ENCODE measurements around the gene SPON1.
"Not testable (repeated sequence)": the region's sequence is repeated elsewhere in the genome, so short reads cannot be mapped to it uniquely, and the experiment has no call there.

Gene SPON1

DNA sequence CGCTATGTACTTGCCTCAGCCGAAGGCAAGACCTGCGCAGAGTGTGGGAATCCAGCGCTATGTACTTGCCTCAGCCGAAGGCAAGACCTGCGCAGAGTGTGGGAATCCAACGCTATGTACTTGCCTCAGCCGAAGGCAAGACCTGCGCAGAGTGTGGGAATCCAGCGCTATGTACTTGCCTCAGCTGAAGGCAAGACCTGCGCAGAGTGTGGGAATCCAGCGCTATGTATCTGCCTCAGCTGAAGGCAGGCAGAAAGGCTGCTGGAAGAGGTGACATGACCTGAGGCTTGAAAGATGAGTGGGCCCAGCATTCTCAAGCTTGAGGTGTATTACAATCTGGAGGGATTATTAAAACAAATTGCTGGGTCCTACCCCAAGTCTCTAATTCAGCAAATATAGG, 290.0 kb downstream of the SPON1 start:
- not testable (repeated sequence) for DNase-seq

DNA sequence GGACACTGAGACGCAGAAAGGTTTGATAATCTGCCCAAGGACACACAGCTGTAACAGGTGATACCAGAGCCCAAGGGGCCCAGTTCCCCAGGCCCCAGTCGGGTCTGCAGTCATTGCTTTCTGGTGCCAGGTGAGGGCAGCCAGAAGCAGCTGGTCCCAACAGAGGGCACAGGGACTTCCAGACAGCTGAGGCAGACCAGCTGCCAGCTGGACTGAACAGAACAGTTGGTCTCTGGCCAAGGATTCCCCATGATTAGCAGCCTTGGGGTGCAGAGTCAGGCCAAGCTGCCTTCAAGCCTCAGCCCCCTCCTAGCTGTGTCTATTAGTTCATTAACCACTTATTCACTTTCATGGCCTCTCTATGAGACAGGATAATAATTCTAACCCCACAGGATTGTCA, 290.9 kb downstream of the SPON1 start:
- no peak for DNase-seq

GRCh38 chr11:14253840-14254239, 291.3 kb downstream of the SPON1 start:
- DNase-seq = no peak

GRCh38 chr11:14254533-14255237, 292.2 kb downstream of the SPON1 start:
- no peak for DNase-seq

GRCh38 chr11:14255238-14255534, 292.7 kb downstream of the SPON1 start:
- DNase-seq = no peak

DNA sequence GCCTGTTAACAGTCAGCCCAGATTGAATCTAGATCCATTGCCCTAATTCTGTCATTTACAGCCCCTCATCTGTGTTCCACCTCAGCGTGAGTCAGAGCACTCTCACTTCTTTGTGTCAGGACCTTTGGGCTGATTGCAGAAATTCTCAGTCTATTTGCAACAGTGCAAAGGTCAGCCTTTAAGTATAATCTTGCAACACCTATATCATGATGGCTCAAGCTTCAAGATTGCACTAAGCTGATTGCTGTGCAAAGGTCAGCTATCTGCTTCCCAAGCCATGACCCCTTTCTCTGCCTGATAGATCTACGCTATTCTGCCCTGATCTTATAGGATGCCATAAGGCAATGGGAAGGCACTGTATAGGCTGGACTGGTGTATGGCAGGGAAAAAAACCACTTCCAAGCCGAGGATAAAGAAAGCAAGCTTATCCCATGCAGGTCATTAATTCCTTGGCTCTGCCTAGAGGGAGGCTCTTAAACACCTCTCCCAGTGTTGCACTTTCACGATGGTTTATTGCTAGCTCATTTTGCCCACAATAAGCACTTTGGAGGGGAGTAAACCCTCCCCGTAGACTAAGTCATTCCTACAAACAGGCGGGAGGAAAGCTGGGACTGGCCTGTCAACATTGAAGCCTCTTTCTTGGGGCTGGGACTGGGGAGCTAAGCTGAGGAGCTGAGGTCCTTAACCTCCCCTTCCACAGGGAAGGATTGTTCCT, 295.9 kb downstream of the SPON1 start:
- DNase-seq = no peak

DNA sequence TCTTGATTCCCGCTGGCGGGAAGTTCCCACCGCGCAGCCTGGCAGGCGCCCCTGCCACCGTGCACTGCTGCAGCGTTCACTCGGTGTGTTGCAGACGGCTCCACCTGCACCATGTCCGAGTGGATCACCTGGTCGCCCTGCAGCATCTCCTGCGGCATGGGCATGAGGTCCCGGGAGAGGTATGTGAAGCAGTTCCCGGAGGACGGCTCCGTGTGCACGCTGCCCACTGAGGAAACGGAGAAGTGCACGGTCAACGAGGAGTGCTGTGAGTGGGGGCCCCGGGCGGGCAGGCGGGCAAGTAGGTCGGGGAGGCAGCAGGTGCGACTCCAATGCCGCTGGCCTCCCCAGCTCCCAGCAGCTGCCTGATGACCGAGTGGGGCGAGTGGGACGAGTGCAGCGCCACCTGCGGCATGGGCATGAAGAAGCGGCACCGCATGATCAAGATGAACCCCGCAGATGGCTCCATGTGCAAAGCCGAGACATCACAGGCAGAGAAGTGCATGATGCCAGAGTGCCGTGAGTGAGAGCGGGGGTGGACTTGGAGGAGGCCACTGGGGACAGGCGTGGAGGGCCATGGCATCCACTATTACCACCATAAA, 296.8 kb downstream of the SPON1 start:
- no peak for DNase-seq

DNA sequence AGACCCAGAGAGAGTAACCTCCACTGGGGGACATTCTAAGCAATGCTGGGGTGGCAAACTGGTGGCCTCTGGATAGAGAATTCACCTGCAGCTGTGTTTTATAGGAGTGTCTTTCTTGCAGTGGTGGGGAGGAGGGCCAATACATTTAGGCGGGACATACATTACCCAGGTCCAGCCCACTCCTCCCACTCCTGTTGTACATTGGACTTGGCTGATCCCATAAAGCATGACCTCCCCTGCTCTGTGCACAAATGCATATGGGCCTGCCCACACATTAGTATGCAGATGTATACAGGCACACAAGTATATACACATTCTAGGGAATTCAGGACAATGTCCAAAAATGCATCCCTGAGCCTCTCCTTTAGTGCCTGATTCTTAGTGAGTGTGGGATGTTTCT, 297.4 kb downstream of the SPON1 start:
- no peak for DNase-seq

DNA sequence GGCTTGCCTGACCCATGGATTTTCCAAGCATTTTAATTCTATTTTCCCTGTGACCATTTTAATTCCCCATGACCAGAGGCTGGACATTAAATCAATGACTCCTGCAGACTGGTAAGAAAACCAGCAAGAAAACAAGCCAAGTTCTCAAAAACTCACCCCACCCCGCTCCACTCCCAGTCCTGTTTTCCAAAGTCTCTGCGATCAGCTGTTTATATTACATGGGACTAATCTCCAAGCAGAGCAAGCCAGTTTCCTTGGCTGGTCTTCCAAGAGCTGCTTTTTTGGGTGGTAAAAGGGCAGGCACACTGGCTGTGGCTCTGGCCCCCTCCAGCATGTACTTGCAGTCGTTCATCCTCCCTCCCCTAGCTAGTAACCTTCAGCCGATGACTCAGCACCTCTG, 298.5 kb downstream of the SPON1 start:
- no peak for DNase-seq

GRCh38 chr11:14262271-14262846, 299.8 kb downstream of the SPON1 start:
- no peak for DNase-seq

DNA sequence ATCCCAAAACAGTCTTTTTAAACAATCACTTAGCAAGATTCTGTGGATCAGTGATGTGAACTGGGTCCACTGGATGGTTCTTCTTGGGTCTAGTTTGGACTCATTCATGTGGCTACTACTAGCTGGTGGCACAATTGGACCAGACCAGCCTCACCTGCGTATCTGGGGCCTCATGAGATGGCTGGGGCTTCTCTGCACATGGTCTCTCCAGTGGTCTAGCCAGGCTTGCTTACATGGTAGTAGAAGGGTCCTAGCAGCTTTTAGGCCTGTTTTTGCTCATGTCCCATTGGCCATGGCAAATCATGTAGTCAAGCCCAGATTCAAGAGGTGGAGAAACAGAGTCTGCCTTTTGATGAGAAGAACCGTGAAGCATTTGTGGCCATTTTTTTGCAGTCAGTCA, 302.4 kb downstream of the SPON1 start:
- DNase-seq = no peak

GRCh38 chr11:14266622-14267021, 304.1 kb downstream of the SPON1 start:
- DNase-seq = no peak

DNA sequence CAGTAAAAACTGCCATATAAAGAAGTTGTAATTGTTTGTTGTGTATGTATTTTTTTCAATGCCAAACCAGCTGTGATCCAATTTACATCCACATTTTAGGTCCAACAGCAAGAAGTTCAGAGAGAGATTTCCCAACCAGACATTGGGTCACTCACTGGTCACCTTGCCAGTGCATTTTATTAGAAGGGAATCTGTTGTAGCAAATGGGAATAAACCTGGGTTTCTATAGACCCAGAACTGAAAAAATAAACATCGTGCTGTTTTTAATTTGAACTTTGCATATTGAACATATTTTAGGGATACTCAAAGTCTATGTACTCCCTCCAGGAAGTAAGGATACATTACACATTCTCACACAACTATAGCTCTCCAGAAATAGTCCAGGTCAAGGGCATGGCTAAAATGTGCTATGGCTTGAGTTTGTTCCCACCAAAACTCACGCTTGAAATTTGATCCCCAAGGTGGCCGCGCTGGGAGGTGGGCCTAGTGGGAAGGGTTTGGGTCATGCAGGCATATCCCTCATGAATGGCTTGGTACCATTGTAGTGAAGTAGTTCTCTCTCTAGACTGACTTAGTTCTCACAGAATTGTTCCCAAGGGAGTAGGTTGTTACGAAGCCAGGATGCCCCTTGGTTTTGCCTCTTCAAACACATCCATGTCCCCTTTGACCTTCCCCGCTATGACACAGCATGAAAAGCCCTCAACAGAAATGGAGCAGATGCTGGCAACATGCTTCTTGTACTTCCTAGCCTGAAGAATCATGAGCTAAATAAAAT, 305.5 kb downstream of the SPON1 start:
- no peak for DNase-seq

GRCh38 chr11:14269692-14270573, 307.4 kb downstream of the SPON1 start:
- DNase-seq = no peak

DNA sequence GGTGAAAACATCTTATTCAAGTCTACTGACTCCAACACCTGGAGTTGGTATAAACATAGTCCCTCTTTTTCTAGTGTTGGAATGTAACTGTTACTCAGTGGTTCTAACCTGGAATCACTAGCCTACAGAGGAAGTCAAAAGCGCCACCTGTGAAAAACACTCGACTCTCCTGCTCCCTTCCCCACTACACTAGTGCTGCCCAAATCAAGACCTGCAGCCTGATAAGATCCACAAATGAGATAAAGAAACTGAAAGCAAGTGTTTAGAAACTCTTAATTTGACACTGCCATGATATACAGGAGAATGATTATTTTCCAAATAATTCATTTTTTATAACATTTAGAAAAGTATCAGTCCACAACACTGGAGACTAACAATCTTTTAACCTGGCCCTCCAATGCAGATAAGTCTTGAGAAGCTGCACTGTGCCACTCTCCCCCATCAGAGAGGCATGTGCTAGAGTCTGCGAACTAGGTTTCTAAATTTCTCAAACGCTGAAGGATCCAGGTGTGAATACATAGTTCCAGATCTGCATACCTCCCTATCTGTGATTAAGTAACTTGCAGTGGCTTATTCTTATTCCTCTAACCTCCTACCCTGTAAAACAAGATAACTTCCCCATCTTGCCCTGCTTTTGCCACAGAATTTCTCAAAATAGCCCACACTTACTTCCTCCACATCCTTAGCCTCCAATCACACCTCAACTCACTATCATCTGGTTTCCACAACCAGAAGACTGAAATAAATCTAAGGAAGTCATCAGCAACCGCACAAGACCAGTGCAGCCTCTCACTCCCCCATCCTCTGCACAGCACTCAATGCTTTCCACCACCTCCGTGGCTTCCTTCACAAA, 308.4 kb downstream of the SPON1 start:
- DNase-seq = no peak

DNA sequence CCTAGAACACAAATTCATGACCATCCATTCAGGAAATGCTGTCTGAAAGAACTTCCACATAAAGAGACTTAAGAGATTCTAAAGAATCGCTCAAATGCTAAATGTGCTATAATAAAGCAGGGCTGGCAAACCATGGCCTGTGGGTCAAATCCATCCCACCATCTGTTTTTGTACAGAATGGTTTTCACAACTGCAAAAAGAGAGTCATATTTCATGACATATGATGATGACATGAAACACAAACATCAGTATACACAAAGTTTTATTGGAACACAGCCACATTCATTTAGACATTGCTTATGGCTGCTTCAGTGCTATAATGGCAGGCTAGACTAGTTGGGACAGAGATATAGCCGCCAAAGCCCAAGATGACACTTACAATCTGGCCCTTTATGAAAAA, 311.4 kb downstream of the SPON1 start:
- DNase-seq = no peak

GRCh38 chr11:14275076-14275475, 312.6 kb downstream of the SPON1 start:
- no peak for DNase-seq

DNA sequence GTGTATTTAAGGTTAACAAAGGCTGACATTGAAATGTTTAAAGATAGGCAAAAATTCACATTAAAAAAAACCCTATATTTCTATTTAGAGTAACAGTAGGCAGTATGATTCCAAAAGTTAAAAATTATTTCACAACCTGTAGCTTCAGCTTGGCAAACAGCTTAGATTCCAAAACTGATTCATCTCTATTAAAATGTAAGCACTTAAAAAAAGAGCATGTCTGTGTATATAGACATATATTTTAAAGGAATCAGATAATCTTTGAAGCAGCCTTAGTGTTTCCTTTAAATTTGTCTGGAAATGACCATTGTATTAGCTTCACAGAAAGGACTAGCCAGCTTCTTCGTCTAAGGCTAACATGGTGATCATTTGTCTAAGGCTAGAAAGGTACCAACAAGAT, 316.3 kb downstream of the SPON1 start:
- DNase-seq = not testable (repeated sequence)

DNA sequence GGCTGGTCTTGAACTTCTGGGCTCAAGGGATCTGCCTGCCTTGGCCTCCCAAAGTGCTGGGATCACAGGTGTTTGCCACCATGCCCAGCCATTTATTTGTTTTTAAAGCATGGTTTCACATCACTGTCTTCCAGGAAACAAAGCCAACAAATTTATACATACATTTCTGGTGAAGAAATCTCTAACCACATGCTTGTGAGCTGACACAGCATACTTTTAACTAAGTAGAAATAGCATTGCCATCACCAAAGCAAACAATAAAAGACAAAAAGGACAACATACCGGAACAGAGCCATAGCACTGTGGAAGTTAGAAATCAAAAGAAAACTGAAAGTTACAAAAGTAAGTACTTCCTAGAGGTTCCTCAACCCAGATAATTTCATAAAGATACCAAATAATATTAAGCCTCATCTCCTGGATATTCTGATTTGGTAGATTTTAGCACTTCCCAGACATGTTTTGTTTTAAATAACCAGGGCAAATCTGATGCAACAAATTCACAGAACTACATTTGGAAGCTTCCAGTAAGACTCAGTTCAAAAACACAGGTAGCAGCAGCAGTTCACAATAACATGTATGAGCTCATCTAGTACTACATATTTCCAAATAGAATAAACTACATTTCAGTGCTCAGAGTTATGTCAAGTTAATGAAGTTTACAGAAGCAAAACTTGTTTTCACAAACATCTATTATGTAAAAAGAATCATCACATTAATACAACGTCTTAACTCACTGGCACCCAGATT, 325.8 kb downstream of the SPON1 start:
- DNase-seq = no peak

DNA sequence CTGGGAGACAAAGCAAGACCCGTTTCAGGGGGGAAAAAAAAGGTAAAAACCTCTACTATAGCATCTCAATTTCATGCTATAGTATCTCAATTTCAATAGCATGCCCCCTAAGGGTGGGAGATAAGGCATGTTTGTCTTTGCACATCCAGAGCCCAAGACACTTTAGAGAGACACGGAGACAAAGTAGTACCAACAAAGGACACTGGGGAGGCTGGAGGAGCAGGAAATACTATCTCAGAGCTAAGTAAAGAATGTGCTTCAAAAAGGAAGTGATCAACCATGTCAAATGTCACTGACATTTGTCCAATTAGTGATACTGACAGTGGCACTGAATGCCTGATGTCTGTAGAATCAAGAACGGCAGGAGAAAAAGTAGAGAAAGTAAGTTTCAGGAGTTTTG, 327.9 kb downstream of the SPON1 start:
- DNase-seq = no peak

DNA sequence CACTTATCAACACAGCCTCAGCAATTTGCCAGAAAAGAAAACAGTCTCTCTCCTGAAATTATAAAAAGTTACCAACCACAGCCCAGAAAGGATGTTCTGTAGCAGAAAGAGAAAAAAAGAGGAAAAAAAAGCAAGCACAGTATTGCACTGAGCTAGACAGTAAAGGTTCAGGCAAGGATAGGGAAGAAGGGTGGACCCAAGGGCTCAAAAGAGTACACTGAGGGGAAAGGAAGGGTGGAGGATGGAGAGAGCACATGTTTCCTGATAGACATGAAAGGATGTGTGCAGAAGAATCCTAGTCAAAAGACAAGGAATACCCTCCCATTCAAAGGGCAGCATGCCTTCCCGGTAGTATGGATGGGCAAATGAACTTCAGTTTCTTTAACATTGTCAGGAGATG, 337.4 kb downstream of the SPON1 start:
- no peak for DNase-seq

Measured in activated CD4-positive, alpha-beta T cell treated with anti-CD3 and anti-CD28 coated beads, Interleukin-2, amount 50 U/mL, for 1 hour (primary cell).